WERI-Rb-1 (cell line): Measurements from ENCODE around the gene TNS4.

Experiments
- DNase-seq: peaks from one replicate; pipeline ENCODE4 v3.0.0-alpha.2; 2020
- H3K27ac ChIP-seq: fragments of 250-450 bp; sonication (Bioruptor Pico); 2 replicates; pipeline ENCODE4 v1.5.1; 2020; ENCODE audit warnings: mild to moderate bottlenecking, moderate library complexity
- H3K27me3 ChIP-seq: fragments of 250-450 bp; sonication (Bioruptor Pico); 2 replicates; pipeline ENCODE4 v1.5.1; 2021; ENCODE audit warnings: mild to moderate bottlenecking, low read depth, moderate library complexity; ENCODE audit not compliant: insufficient read depth, severe bottlenecking
- H3K36me3 ChIP-seq: fragments of 250-450 bp; sonication (Bioruptor Pico); 2 replicates; pipeline ENCODE4 v1.5.1; 2020; ENCODE audit warnings: mild to moderate bottlenecking, moderate library complexity
- H3K4me3 ChIP-seq: 2 replicates; pipeline ENCODE4 v1.5.1; 2011; ENCODE audit warnings: low read depth, mild to moderate bottlenecking, control low read depth, low read length
- H3K9me3 ChIP-seq: fragments of 250-450 bp; sonication (Bioruptor Pico); 2 replicates; pipeline ENCODE4 v1.5.1; 2021; ENCODE audit warnings: mild to moderate bottlenecking, moderate library complexity; ENCODE audit not compliant: severe bottlenecking
- TF ChIP-seq, protein P1 (sequence below): IDR thresholded peaks from 2 replicates; pipeline ENCODE4 v1.5.1; 2011; ENCODE audit warnings: low read depth, mild to moderate bottlenecking, control low read depth, inconsistent platforms, low read length

TNS4 gene

DNA sequence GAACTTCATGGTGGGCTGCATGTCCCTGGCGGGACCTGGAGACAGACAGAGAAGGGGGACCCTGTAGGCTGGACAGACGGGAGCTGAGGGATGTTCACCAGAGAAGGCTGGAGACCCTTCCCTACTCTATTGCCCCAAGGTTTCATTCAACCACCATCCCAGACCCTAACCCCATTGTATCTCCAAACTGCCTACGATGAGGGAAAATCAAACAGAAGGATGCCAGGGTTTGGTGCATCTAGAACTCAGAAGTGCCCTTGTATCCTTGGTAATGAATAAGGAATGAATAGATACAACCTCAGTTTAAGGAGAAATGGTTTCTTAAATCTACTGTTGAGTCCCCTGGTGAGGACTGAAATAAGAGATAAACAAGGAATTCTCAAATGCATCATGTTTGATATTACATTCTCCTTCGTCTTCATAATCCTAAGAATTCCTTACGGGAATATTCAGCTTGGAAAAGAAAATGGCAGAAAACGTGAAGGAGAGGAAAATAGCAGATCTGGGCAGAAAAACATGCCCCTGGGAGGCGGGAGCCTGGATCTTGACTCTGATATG is 16.4 kb downstream of the TNS4 start:
- H3K4me3 ChIP-seq, result no peak overlapping the region
- TF ChIP-seq, protein P1, sequence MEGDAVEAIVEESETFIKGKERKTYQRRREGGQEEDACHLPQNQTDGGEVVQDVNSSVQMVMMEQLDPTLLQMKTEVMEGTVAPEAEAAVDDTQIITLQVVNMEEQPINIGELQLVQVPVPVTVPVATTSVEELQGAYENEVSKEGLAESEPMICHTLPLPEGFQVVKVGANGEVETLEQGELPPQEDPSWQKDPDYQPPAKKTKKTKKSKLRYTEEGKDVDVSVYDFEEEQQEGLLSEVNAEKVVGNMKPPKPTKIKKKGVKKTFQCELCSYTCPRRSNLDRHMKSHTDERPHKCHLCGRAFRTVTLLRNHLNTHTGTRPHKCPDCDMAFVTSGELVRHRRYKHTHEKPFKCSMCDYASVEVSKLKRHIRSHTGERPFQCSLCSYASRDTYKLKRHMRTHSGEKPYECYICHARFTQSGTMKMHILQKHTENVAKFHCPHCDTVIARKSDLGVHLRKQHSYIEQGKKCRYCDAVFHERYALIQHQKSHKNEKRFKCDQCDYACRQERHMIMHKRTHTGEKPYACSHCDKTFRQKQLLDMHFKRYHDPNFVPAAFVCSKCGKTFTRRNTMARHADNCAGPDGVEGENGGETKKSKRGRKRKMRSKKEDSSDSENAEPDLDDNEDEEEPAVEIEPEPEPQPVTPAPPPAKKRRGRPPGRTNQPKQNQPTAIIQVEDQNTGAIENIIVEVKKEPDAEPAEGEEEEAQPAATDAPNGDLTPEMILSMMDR, result no peak
- H3K36me3 ChIP-seq, result no peaks in the 10 kb centered on the region
- H3K27ac ChIP-seq, result no peak overlapping the region
- H3K27me3 ChIP-seq, result no peaks in the 10 kb centered on the region
- H3K9me3 ChIP-seq, result no peaks in the 10 kb centered on the region
- no peak for DNase-seq

DNA sequence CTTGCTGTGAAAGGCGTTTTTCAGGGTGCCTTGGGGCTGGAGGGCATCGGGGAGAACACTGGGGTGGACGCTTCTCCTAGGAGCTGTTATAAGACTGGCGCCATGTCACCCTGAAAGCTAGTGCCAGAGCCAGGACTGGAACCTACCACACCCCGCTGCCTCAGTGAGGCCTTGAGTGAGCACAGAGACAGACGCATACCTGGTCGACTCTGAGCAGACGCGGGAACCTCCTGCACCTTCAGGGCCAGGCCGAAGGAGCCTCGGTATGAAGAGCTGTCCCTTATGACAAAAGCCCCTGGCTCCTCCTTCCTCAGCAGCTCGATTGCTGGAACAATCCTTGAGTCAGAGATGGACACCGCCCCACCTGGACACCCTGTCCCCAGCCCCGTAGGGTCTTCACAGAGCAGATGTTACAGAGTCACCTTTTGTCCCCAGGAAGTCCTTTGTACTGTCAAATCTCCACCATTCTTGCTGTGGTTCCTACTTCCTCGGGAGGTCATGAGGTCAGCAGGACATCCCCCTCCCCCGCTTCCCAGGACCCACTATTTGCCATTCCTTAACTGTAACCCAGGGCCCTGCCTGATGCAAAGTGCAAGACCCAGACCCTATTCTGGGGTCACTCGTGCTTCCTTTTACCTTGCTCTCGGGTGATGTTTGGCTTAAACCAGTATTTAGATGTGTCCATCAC is 17.0 kb downstream of the TNS4 start:
- TF ChIP-seq, protein P1, result no peak
- no peak overlapping the region for H3K4me3 ChIP-seq
- no peak overlapping the region; the same call in 1 of the 2 replicates for H3K27ac ChIP-seq
- H3K9me3 ChIP-seq, result no peaks in the 10 kb centered on the region
- DNase-seq, result no peak
- H3K27me3 ChIP-seq, result no peaks in the 10 kb centered on the region
- H3K36me3 ChIP-seq, result no peaks in the 10 kb centered on the region

DNA sequence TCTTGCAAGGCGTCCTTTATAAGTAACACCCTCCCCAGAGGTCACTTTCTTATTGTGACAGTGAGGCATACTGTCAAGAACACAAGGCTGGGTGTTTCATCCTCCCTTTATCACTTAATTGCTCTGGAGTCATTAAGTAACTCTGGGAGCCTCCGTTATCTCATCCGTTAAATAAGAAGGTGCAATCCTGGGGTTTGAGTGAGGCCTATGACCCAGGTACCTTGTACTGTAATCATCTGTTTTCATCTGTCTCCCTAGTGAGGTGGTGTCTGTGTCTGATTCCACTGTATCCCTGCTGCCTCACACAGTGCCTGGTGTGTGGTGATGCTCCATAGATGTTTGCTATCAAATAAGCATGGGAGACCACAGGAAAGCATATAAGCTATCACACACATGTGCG is 17.7 kb downstream of the TNS4 start:
- peak overlapping the region; percentile 5 for H3K27ac ChIP-seq
- H3K27me3 ChIP-seq, result no peaks in the 10 kb centered on the region
- TF ChIP-seq, protein P1, result no peak
- no peak for DNase-seq
- no peaks in the 10 kb centered on the region for H3K9me3 ChIP-seq
- no peaks in the 10 kb centered on the region for H3K36me3 ChIP-seq
- no peak overlapping the region for H3K4me3 ChIP-seq

DNA sequence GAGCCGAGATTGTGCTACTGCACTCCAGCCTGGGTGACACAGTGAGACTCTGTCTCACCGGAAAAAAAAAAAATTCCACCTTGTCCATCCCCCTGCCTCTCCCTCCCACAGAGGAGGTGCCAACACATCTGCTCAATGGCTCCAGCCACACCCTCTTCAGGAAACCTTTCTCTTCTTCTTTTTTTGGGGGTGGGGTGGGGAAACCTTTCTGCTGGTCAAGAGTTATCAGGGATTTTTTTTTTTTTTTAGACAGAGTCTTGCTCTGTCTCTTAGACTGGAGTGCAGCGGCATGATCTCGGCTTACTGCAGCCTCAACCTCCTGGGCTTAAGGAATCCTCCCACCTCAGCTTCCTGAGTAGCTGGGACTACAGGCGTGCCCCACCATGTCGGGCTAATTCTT is 18.7 kb downstream of the TNS4 start:
- H3K9me3 ChIP-seq, result peaks cover 3% of the 10 kb centered on the region
- no peak overlapping the region for H3K4me3 ChIP-seq
- TF ChIP-seq, protein P1, result no peak
- DNase-seq, result no peak
- no peaks in the 10 kb centered on the region for H3K27me3 ChIP-seq
- H3K27ac ChIP-seq, result no peak overlapping the region; the same call in 1 of the 2 replicates
- H3K36me3 ChIP-seq, result no peaks in the 10 kb centered on the region

DNA sequence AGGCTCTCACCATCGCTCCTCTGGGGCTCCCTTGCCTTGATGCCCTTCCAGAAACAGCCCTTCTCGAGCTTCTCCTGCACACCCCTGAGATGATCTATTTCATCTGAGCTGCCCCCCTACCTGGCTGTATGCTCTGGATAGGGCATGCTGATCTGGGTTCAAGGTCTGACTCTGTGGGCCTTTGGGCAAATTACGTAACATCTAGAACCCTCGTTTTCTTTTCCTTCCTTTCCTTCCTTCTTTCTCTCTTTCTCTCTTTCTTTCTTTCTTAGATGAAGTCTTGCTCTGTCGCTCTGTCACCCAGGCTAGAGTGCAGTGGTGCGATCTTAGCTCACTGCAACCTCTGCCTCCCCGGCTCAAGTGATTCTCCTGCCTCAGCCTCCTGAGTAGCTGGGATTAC is 20.3 kb downstream of the TNS4 start:
- Histone ChIP-seq H3K27me3 (no peaks in the 10 kb centered on the region), H3K4me3 (no peak overlapping the region), H3K9me3 (peaks cover 7% of the 10 kb centered on the region), H3K27ac (no peak overlapping the region), H3K36me3 (no peaks in the 10 kb centered on the region)
- TF ChIP-seq, protein P1, result no peak
- DNase-seq, result no peak

DNA sequence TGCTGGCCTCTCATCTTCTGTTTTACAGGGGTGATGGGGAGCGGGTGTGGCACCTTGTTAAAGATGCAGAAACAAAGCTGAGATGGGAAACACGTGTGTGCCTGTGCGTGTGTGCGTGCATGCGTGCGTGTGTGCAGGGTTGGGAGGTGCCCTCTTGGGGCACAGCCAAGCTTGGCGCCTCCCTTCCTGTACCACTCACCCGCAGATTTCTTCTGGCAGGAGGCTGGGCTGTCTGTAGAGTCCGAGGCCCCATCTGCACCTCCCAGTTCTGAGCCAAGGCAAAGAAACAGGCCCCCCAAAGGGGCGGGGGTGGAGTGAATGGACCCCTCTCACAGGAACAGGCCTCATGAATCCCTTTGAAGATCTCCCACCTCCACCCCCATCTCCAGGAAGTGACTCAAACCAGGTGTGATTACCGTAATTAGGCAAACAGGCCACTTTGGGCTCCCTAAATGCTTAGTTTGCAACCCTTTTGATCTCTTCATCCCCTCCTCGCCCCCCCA is 20.9 kb downstream of the TNS4 start:
- Histone ChIP-seq H3K27ac (no peak overlapping the region), H3K4me3 (no peak overlapping the region)
- TF ChIP-seq, protein P1, result no peak

More for the DNA sequence above, 20.9 kb downstream of the TNS4 start:
- peaks cover 7% of the 10 kb centered on the region for H3K9me3 ChIP-seq
- H3K36me3 ChIP-seq, result no peaks in the 10 kb centered on the region
- no peak for DNase-seq
- H3K27me3 ChIP-seq, result no peaks in the 10 kb centered on the region
